ENCODE results near the gene CRMP1.

DNA sequence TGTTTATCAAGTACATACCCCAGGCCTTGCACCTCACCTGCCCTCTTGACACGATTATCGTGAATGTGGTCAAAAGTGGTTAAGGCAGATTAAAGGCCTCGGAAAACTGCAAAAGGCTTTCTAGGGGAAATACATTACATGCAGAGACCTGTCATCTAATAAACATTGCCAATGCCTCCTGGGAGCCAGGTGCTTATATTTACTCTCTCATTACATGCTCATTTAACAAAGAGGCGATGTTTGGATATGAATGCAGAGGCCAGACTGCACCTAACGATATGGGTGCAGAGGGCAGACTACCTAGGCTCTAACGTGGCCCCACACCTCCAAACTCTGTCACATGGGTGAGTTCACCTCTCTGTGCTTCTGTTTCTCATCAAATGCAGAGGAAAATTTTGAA is 14.5 kb downstream of the CRMP1 start:
- TF ChIP-seq, protein P1, sequence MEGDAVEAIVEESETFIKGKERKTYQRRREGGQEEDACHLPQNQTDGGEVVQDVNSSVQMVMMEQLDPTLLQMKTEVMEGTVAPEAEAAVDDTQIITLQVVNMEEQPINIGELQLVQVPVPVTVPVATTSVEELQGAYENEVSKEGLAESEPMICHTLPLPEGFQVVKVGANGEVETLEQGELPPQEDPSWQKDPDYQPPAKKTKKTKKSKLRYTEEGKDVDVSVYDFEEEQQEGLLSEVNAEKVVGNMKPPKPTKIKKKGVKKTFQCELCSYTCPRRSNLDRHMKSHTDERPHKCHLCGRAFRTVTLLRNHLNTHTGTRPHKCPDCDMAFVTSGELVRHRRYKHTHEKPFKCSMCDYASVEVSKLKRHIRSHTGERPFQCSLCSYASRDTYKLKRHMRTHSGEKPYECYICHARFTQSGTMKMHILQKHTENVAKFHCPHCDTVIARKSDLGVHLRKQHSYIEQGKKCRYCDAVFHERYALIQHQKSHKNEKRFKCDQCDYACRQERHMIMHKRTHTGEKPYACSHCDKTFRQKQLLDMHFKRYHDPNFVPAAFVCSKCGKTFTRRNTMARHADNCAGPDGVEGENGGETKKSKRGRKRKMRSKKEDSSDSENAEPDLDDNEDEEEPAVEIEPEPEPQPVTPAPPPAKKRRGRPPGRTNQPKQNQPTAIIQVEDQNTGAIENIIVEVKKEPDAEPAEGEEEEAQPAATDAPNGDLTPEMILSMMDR (IDR thresholded peaks at IDR 0.05): no peak
- TF ChIP-seq EP300 (IDR thresholded peaks at IDR 0.05) (no peak), POLR2A (IDR thresholded peaks at IDR 0.05) (no peak), POLR2AphosphoS5 (IDR thresholded peaks at IDR 0.05) (no peak)
